MM.1S (cell line): ENCODE measurements around the gene AXIN2.

Experiments
- DNase-seq: peaks from one replicate; pipeline ENCODE4 v3.0.0-alpha.2; 2015
- H2AFZ ChIP-seq: fragments of 300-600 bp; sonication (generic); 2 replicates; pipeline ENCODE4 v1.6.0; 2016; ENCODE audit warnings: antibody characterized with exemption, low read length
- H3F3A ChIP-seq: fragments of 300-600 bp; sonication (generic); 2 replicates; pipeline ENCODE4 v1.6.1; 2016; ENCODE audit warnings: mild to moderate bottlenecking, antibody characterized with exemption, low read length, moderate library complexity, mixed read lengths; ENCODE audit not compliant: insufficient read depth
- H3K27ac ChIP-seq: fragments of 300-600 bp; sonication (generic); 2 replicates; pipeline ENCODE4 v1.5.1; 2016; ENCODE audit warnings: mild to moderate bottlenecking, low read length
- H3K27me3 ChIP-seq: fragments of 300-600 bp; sonication (generic); replicated peaks from 2 replicates; pipeline ENCODE4 v1.6.0; 2016; ENCODE audit warnings: low read length; ENCODE audit not compliant: insufficient read depth
- H3K36me3 ChIP-seq: fragments of 300-600 bp; sonication (generic); replicated peaks from 2 replicates; pipeline ENCODE4 v1.6.1; 2016; ENCODE audit warnings: mild to moderate bottlenecking, low read length, mixed read lengths; ENCODE audit not compliant: insufficient read depth
- H3K4me1 ChIP-seq: fragments of 300-600 bp; sonication (generic); 2 replicates; pipeline ENCODE4 v1.6.1; 2016; ENCODE audit warnings: low read length, mixed read lengths
- H3K4me2 ChIP-seq: fragments of 300-600 bp; sonication (generic); 2 replicates; pipeline ENCODE4 v1.6.0; 2016; ENCODE audit warnings: low read depth, low read length
- H3K4me3 ChIP-seq: fragments of 300-600 bp; sonication (generic); 2 replicates; pipeline ENCODE4 v1.5.1; 2016; ENCODE audit warnings: low read length, mixed read lengths
- H3K79me2 ChIP-seq: fragments of 300-600 bp; sonication (generic); 2 replicates; pipeline ENCODE4 v1.6.1; 2016; ENCODE audit warnings: mixed run types, low read length, mixed read lengths
- H3K9ac ChIP-seq: fragments of 300-600 bp; sonication (generic); 2 replicates; pipeline ENCODE4 v1.6.1; 2016; ENCODE audit warnings: low read length, mixed read lengths
- H3K9me2 ChIP-seq: fragments of 300-600 bp; sonication (generic); replicated peaks from 2 replicates; pipeline ENCODE4 v1.6.1; 2016; ENCODE audit warnings: mild to moderate bottlenecking, low read length, mixed read lengths; ENCODE audit not compliant: insufficient read depth
- H3K9me3 ChIP-seq: fragments of 300-600 bp; sonication (generic); replicated peaks from 2 replicates; pipeline ENCODE4 v1.6.1; 2016; ENCODE audit warnings: mild to moderate bottlenecking, low read length, mixed read lengths; ENCODE audit not compliant: insufficient read depth
- H4K20me1 ChIP-seq: fragments of 300-600 bp; sonication (generic); 2 replicates; pipeline ENCODE4 v1.6.1; 2016; ENCODE audit warnings: mild to moderate bottlenecking, low read length, moderate library complexity, mixed read lengths; ENCODE audit not compliant: insufficient read depth
- EZH2 ChIP-seq: fragments of 300-600 bp; sonication (generic); optimal IDR thresholded peaks from 2 replicates; pipeline ENCODE3; 2017; ENCODE audit warnings: low read depth, mild to moderate bottlenecking, antibody characterized with exemption, low read length, mixed read lengths
- EZH2phosphoT487 ChIP-seq: fragments of 300-600 bp; sonication (generic); IDR thresholded peaks from 2 replicates; pipeline ENCODE4 v1.6.1; 2018; ENCODE audit warnings: antibody characterized with exemption, low read length
- TF ChIP-seq, protein P1 (sequence below): fragments of 300-600 bp; sonication (generic); IDR thresholded peaks from 2 replicates; pipeline ENCODE4 v1.5.1; 2016; ENCODE audit warnings: antibody characterized with exemption, low read length, mixed read lengths

Gene AXIN2

DNA sequence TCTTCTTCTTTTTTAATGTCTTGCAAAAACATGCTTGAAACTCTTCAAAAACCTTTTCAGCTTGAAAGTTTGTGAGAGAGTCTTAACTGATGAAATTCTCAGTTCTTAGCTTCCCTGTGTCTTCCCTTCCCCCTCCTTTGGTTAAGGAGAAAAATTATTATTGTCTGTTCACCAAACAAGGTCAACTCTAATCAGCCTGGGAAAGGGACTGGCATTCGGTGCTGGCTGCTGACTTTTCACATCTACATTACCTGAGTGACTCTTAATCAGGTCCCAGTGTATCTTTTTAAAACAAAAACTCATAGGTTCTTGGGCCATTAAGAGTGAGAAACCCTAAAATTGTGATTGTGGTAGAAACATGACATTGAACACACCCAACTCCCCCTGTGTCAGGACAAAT lies 39.1 kb upstream of the AXIN2 start:
- H3K27ac ChIP-seq, result no peak overlapping the region
- H4K20me1 ChIP-seq, result no peaks in the 10 kb centered on the region
- no peaks in the 10 kb centered on the region for H3K36me3 ChIP-seq
- H3K27me3 ChIP-seq, result no peaks in the 10 kb centered on the region
- H3K9me2 ChIP-seq, result no peaks in the 10 kb centered on the region
- no peak overlapping the region for H3K4me2 ChIP-seq
- H2AFZ ChIP-seq, result no peak overlapping the region
- H3K9me3 ChIP-seq, result no peaks in the 10 kb centered on the region
- TF ChIP-seq EZH2 (no peak), EZH2phosphoT487 (no peak)
- TF ChIP-seq, protein P1, sequence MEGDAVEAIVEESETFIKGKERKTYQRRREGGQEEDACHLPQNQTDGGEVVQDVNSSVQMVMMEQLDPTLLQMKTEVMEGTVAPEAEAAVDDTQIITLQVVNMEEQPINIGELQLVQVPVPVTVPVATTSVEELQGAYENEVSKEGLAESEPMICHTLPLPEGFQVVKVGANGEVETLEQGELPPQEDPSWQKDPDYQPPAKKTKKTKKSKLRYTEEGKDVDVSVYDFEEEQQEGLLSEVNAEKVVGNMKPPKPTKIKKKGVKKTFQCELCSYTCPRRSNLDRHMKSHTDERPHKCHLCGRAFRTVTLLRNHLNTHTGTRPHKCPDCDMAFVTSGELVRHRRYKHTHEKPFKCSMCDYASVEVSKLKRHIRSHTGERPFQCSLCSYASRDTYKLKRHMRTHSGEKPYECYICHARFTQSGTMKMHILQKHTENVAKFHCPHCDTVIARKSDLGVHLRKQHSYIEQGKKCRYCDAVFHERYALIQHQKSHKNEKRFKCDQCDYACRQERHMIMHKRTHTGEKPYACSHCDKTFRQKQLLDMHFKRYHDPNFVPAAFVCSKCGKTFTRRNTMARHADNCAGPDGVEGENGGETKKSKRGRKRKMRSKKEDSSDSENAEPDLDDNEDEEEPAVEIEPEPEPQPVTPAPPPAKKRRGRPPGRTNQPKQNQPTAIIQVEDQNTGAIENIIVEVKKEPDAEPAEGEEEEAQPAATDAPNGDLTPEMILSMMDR, result no peak
- no peaks in the 10 kb centered on the region for H3F3A ChIP-seq
- no peak overlapping the region for H3K9ac ChIP-seq
- 0 out of 2 replicates have a peak, but pooled peaks cover 11% of the 10 kb centered on the region for H3K4me1 ChIP-seq
- no peak for DNase-seq
- H3K4me3 ChIP-seq, result no peak overlapping the region
- H3K79me2 ChIP-seq, result no peaks in the 10 kb centered on the region

DNA sequence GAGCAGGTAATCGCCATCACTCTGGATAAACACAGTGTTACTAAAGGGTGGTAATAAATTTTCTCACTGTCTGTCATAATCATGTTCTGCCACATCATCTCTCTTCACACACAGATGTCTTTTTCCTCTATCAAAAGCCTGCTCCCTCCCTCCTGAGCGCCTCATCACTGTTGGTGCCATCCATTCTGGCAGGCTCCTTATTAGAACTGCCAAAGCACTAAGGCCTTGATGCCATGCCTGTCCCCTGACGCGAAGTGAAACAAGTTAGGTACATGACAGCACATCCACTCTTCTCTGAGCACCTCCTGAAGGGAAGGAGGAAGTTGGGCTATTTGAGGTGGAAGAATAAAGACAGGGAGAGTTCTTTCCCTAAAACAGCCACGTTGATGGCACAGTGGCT lies 38.2 kb upstream of the AXIN2 start:
- Histone ChIP-seq H3K9me2 (no peaks in the 10 kb centered on the region), H3K27ac (no peak overlapping the region), H3K79me2 (no peaks in the 10 kb centered on the region), H3K36me3 (no peaks in the 10 kb centered on the region), H4K20me1 (no peaks in the 10 kb centered on the region), H3K9ac (no peak overlapping the region), H3K4me3 (no peak overlapping the region), H3K9me3 (no peaks in the 10 kb centered on the region), H3K4me1 (0 out of 2 replicates have a peak, but pooled peaks cover 11% of the 10 kb centered on the region), H3F3A (no peaks in the 10 kb centered on the region), H3K4me2 (no peak overlapping the region), H2AFZ (no peak overlapping the region), H3K27me3 (no peaks in the 10 kb centered on the region)
- no peak for TF ChIP-seq EZH2
- TF ChIP-seq, protein P1, result no peak
- TF ChIP-seq EZH2phosphoT487, result no peak
- DNase-seq, result no peak

DNA sequence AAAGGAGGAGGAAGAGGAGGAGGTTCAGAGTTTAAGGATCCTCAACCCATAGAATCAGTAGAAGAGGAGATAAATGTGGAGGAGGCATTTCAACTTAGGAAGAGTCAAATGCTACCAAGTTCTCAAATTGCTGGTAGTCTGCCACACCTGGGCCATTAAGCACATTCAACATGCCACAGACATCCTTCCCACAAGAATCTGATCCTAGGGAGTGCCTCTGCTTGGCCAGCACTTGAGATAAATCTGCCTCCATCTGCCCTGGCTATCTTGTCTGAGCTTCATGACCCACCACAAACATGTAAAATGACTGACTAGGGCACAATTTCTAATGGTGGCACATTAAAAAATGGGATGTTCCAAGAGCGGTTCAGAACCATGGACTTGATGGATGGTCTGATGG lies 37.3 kb upstream of the AXIN2 start:
- Histone ChIP-seq H3K4me1 (0 out of 2 replicates have a peak, but pooled peaks cover 7% of the 10 kb centered on the region), H3K9me2 (no peaks in the 10 kb centered on the region), H2AFZ (no peak overlapping the region), H3K4me2 (no peak overlapping the region), H3K9ac (no peak overlapping the region), H3K79me2 (no peaks in the 10 kb centered on the region), H3K27me3 (no peaks in the 10 kb centered on the region), H3F3A (no peaks in the 10 kb centered on the region), H3K36me3 (no peaks in the 10 kb centered on the region), H3K9me3 (no peaks in the 10 kb centered on the region), H4K20me1 (no peaks in the 10 kb centered on the region), H3K27ac (no peak overlapping the region), H3K4me3 (no peak overlapping the region)
- TF ChIP-seq EZH2phosphoT487 (no peak), EZH2 (no peak)
- TF ChIP-seq, protein P1, result no peak
- no peak for DNase-seq
